Measurements from ENCODE around the gene NAA15.
"Not testable (repeated sequence)": the region's sequence is repeated elsewhere in the genome, so short reads cannot be mapped to it uniquely, and the experiment has no call there.

The NAA15 gene

DNA sequence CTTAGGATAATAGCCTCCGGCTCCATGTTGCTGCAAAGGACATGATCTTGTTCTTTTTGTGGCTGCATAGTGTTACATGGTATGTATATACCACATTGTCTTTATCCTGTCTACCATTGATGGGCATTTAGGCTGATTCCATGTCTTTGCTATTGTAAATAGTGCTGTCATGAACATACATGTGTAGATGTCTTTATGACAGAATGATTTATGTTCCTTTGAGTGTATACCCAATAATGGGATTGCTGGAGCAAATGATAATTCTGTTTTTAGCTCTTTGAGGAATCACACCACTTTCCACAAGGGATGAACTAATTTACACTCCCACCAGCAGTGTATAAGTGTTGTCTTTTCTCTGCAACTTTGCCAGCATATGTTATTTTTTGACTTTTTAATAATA lies 157.2 kb downstream of the NAA15 start:
- ChIA-PET CTCF (no interaction called here), POLR2A (interaction anchor here (1.1 kb wide), 1 partner anchor 99 kb away, joined by 4 read pairs; no protein-coding TSS in a partner anchor)
- TF ChIP-seq ELF4 (IDR thresholded peaks at IDR 0.05) = no peak
- TF ChIP-seq, protein P1, sequence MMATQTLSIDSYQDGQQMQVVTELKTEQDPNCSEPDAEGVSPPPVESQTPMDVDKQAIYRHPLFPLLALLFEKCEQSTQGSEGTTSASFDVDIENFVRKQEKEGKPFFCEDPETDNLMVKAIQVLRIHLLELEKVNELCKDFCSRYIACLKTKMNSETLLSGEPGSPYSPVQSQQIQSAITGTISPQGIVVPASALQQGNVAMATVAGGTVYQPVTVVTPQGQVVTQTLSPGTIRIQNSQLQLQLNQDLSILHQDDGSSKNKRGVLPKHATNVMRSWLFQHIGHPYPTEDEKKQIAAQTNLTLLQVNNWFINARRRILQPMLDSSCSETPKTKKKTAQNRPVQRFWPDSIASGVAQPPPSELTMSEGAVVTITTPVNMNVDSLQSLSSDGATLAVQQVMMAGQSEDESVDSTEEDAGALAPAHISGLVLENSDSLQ (IDR thresholded peaks at IDR 0.05) = peak; percentile 93
- DNase-seq (ENCODE audit: extremely low spot score) = no peak

DNA sequence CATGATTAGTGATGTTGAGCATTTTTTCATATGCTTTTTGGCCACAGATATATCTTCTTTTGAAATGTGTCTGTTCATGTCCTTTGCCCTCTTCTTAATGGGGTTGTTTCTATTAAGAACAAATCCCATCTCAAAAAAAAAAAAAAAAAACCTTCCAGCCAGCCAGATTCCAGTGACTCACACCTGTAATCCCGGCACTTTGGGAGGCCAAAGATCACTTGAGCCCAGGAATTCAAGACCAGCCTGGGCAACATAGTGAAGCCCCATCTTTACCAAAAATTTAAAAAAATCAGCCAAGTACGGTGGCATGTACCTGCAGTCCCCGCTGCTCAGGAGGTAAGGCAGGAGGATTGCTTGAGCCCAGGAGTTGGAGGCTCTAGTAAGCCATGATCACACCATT lies 157.7 kb downstream of the NAA15 start:
- ChIA-PET POLR2A (no interaction called here), CTCF (no interaction called here)
- TF ChIP-seq BHLHE40 (IDR thresholded peaks at IDR 0.05; ENCODE audit: borderline replicate concordance) (no peak), HDGF (IDR thresholded peaks at IDR 0.05; ENCODE audit: borderline replicate concordance) (no peak), ELF4 (IDR thresholded peaks at IDR 0.05) (no peak), L3MBTL2 (conservative IDR thresholded peaks at IDR 0.05) (no peak), TARDBP (IDR thresholded peaks at IDR 0.05) (no peak), SUZ12 (IDR thresholded peaks at IDR 0.05) (no peak), ARNT (IDR thresholded peaks at IDR 0.05) (no peak), LEF1 (IDR thresholded peaks at IDR 0.05; ENCODE audit: borderline replicate concordance) (no peak), SP1 (IDR thresholded peaks at IDR 0.05) (no peak), FOXK2 (IDR thresholded peaks at IDR 0.05) (no peak), FOXA1 (IDR thresholded peaks at IDR 0.05) (no peak), CTBP1 (IDR thresholded peaks at IDR 0.05; ENCODE audit: borderline replicate concordance) (no peak), FOXM1 (IDR thresholded peaks at IDR 0.05; ENCODE audit: borderline replicate concordance) (no peak), ZNF384 (IDR thresholded peaks at IDR 0.05) (no peak), NFRKB (IDR thresholded peaks at IDR 0.05) (no peak)
- TF ChIP-seq, protein P1 (IDR thresholded peaks at IDR 0.05) = no peak
- no peak for DNase-seq (ENCODE audit: extremely low spot score)

DNA sequence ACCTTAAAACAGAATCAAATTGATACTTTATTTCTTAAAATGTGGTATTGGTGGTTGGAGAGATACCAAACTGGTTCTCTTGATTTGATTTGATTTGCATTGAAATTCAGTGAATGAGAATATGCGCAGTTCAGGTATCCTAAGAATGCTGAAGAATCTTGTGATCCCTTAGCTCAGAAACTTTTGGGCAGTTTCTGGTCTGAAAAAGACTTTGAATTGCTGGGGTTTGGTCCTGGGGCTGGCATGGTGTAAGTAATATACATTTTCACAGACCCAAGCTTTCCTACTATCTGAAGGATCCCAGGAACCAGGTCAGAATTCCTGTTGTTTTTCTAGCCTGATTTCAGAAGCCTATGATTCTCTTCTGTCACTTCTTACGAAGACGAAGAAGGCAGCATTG lies 159.3 kb downstream of the NAA15 start:
- POLR2A ChIA-PET = no interaction called here
- CTCF ChIA-PET = interaction anchor here (0.6 kb wide), 2 partner anchors 49 to 447 kb away, joined by 3 read pairs; no protein-coding TSS in a partner anchor
- DNase-seq (ENCODE audit: extremely low spot score) = no peak
- TF ChIP-seq NFRKB (IDR thresholded peaks at IDR 0.05) = no peak
- no peak for TF ChIP-seq TARDBP (IDR thresholded peaks at IDR 0.05)
- no peak for TF ChIP-seq FOXM1 (IDR thresholded peaks at IDR 0.05; ENCODE audit: borderline replicate concordance)
- TF ChIP-seq CTBP1 (IDR thresholded peaks at IDR 0.05; ENCODE audit: borderline replicate concordance) = no peak
- no peak for TF ChIP-seq SP1 (IDR thresholded peaks at IDR 0.05)
- TF ChIP-seq, protein P1 (IDR thresholded peaks at IDR 0.05) = no peak
- TF ChIP-seq FOXA1 (IDR thresholded peaks at IDR 0.05) = no peak
- no peak for TF ChIP-seq SUZ12 (IDR thresholded peaks at IDR 0.05)
- no peak for TF ChIP-seq BHLHE40 (IDR thresholded peaks at IDR 0.05; ENCODE audit: borderline replicate concordance)

DNA sequence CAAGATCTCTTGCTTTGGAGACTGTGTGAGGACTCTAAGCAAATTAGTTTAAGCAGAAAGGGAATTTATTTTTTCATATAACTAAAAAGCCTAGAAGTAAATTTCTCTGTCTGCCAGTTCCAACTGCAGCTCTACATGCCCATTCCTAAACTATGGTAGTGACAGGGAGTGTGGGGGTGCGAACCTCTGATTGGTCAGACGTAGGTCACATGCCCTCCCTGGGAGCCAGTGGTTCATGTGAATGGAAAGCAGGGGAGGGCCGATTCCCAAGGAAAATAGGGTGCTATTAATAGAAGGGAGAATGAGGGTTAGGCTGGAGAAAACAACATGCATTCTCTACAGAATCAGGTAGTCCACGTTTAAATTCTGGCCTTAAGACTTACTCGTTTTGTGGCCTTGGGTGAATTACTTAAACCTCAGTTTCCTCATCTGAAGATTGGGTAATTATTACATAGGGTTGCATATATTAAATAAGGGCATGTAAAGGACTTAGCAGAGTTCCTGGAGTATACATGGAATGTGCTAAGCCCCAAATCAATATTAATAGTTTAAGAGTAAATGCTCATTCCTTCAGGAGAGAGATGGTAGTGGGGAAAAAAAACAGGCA lies 159.8 kb downstream of the NAA15 start:
- POLR2A ChIA-PET = interaction anchor here (1.3 kb wide), 1 partner anchor 160 kb away, joined by 3 read pairs; the partner anchor contains the start of gene NAA15
- TF ChIP-seq, protein P1 (IDR thresholded peaks at IDR 0.05) = no peak
- no peak for TF ChIP-seq TARDBP (IDR thresholded peaks at IDR 0.05)
- TF ChIP-seq SP1 (IDR thresholded peaks at IDR 0.05) = no peak
- TF ChIP-seq CTBP1 (IDR thresholded peaks at IDR 0.05; ENCODE audit: borderline replicate concordance) = no peak
- no peak for DNase-seq (ENCODE audit: extremely low spot score)
- CTCF ChIA-PET = interaction anchor here (0.6 kb wide), 1 partner anchor 48 kb away, joined by 3 read pairs; no protein-coding TSS in a partner anchor

DNA sequence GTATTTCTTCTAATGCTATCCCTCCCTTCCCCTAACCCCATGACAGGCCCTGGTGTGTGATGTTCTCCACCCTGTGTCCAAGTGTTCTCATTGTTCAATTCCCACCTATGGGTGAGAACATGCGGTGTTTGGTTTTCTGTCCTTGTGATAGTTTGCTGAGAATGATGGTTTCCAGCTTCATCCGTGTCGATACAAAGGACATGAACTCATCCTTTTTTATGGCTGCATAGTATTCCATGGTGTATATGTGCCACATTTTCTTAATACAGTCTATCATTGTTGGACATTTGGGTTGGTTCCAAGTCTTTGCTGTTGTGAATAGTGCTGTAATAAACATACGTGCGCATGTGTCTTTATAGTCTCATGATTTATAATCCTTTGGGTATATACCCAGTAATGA lies 163.2 kb downstream of the NAA15 start:
- POLR2A ChIA-PET; CTCF ChIA-PET; DNase-seq (ENCODE audit: extremely low spot score): not testable (repeated sequence)

DNA sequence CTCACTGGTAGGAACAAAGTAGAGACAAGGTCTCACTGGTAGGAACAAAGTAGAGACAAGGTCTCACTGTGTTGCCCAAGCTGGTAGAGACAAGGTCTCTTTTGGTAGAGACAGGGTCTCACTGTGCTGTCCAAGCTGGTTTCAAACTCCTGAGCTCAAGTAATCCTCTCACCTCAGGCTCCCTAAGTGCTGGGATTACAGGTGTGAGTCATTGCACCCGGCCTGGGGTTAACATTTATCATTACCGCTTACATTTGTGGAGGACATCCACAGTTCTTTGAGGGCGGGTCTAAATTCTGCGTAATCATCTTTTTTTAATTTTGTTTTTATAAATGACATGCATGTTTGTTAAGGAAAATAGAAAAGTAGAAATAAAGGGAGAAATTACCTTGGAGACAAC lies 164.6 kb downstream of the NAA15 start:
- TF ChIP-seq NFRKB (IDR thresholded peaks at IDR 0.05) (no peak), L3MBTL2 (conservative IDR thresholded peaks at IDR 0.05) (no peak), SUZ12 (IDR thresholded peaks at IDR 0.05) (no peak), LEF1 (IDR thresholded peaks at IDR 0.05; ENCODE audit: borderline replicate concordance) (no peak), TARDBP (IDR thresholded peaks at IDR 0.05) (no peak)
- no peak for DNase-seq (ENCODE audit: extremely low spot score)
- POLR2A ChIA-PET = no interaction called here
- CTCF ChIA-PET = interaction anchor here (0.6 to 0.7 kb wide), 2 partner anchors 189 to 442 kb away, joined by 3 read pairs; no protein-coding TSS in a partner anchor

DNA sequence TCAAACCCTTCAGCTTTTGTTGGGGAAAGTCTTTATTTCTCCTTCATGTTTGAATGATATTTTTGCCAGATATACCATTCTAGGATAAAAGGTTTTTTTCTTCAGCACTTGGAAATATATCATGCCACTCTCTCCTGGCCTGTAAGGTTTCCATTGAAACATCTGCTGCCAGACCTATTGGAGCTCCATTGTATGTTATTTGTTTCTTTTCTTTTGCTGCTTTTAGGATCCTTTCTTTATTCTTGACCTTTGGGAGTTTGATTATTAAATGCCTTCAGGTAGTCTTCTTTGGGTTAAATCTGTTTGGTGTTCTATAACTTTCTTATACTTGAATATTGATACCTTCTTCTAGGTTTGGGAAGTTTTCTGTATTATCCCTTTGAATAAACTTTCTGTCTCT lies 167.5 kb downstream of the NAA15 start:
- CTCF ChIA-PET = interaction anchor here (1.0 kb wide), 1 partner anchor 11 kb away, joined by 3 read pairs; no protein-coding TSS in a partner anchor
- DNase-seq (ENCODE audit: extremely low spot score); POLR2A ChIA-PET: not testable (repeated sequence)

Measured in HEK293T (cell line).